H1 (cell line): ENCODE data around the gene SPEN. TPM values are rescaled to one million over a fixed set of nuclear protein-coding genes. Genes with fewer than 3 reads are reported as not detected.
A peak's percentile ranks its signal among the peaks of the same experiment; 100 is the strongest.

Experiments
- CTCF ChIA-PET: fragments of 300-600 bp; sonication (Branson Sonifier 250); formaldehyde crosslinking; loops from one replicate; lab custom pipeline; 2021; ENCODE audit not compliant: partially characterized antibody; lab: Charles Lee
- POLR2A ChIA-PET: fragments of 300-600 bp; sonication (Branson Sonifier 250); formaldehyde crosslinking; loops from one replicate; lab custom pipeline; 2021; ENCODE audit warnings: inconsistent platforms; ENCODE audit not compliant: partially characterized antibody; lab: Charles Lee
- DNase-seq, 2 experiments: peaks; one replicate each; pipeline versions ENCODE4 v3.0.0 to v3.0.0-alpha.2; 2010 to 2022; ENCODE audit warnings: low spot score in 2 of 2, low read depth in 1 of 2, mixed read lengths in 1 of 2
- FAIRE-seq: peaks from 2 replicates; lab custom pipeline; 2011; peaks lifted over from hg19 to GRCh38; lab: Jason Lieb, UNC
- H2AFZ ChIP-seq: 2 replicates; pipeline ENCODE4 v1.8.1; 2012; ENCODE audit warnings: low read length, inconsistent platforms
- H2AK5ac ChIP-seq: 2 replicates; pipeline ENCODE4 v1.6.1; 2013; ENCODE audit warnings: low read depth, low read length
- H2BK120ac ChIP-seq: replicated peaks from 2 replicates; pipeline ENCODE3; 2013; ENCODE audit warnings: low read depth, low read length, inconsistent platforms
- H2BK12ac ChIP-seq: 2 replicates; pipeline ENCODE4 v1.6.1; 2013; ENCODE audit warnings: low read depth, low read length
- H2BK15ac ChIP-seq: 2 replicates; pipeline ENCODE4 v1.6.1; 2013; ENCODE audit warnings: low read length
- H2BK20ac ChIP-seq: 2 replicates; pipeline ENCODE4 v1.6.1; 2013; ENCODE audit warnings: low read length
- H2BK5ac ChIP-seq: 2 replicates; pipeline ENCODE4 v1.6.1; 2013; ENCODE audit warnings: low read depth, low read length
- H3K14ac ChIP-seq: 2 replicates; pipeline ENCODE4 v1.6.1; 2013; ENCODE audit warnings: inconsistent platforms; ENCODE audit not compliant: insufficient read length
- H3K18ac ChIP-seq: 2 replicates; pipeline ENCODE4 v1.6.1; 2013; ENCODE audit warnings: low read length; ENCODE audit errors: extremely low read depth
- H3K23ac ChIP-seq: 2 replicates; pipeline ENCODE4 v1.6.1; 2013; ENCODE audit warnings: inconsistent platforms; ENCODE audit not compliant: insufficient read length
- H3K23me2 ChIP-seq: 2 replicates; pipeline ENCODE4 v1.6.1; 2013; ENCODE audit warnings: low read depth, low read length
- H3K27ac ChIP-seq: 2 replicates; pipeline ENCODE4 v1.6.1; 2011; ENCODE audit warnings: low read depth, low read length, inconsistent platforms
- H3K27me3 ChIP-seq, 4 experiments: replicated peaks in 1 of 4; 1 replicate in 1 of 4; 2 replicates in 3 of 4; pipeline versions ENCODE4 v1.6.1 to v1.8.1; 2011 to 2013; ENCODE audit warnings: low read length in 3 of 4, mild to moderate bottlenecking in 3 of 4, inconsistent platforms in 2 of 4, mixed read lengths in 2 of 4, moderate library complexity in 1 of 4; ENCODE audit not compliant: control insufficient read depth in 3 of 4, insufficient read depth in 3 of 4; ENCODE audit errors: extremely low read depth in 1 of 4
- H3K36me3 ChIP-seq, 4 experiments: 2 replicates each; pipeline versions ENCODE4 v1.6.1 to v1.8.1; 2011 to 2013; ENCODE audit warnings: mild to moderate bottlenecking in 4 of 4, low read length in 3 of 4, moderate library complexity in 2 of 4, control low read depth in 1 of 4, inconsistent platforms in 1 of 4; ENCODE audit not compliant: insufficient read depth in 4 of 4, control insufficient read depth in 2 of 4
- H3K4ac ChIP-seq: replicated peaks from 2 replicates; pipeline ENCODE3; 2013; ENCODE audit warnings: low read length, low read depth, mixed read lengths, inconsistent platforms; ENCODE audit not compliant: insufficient read length
- H3K4me1 ChIP-seq, 4 experiments: replicated peaks in 1 of 4; 1 replicate in 1 of 4; 2 replicates in 3 of 4; pipeline versions ENCODE4 v1.6.1 to v1.8.1; 2011 to 2013; ENCODE audit warnings: low read length in 3 of 4, inconsistent platforms in 2 of 4, mixed read lengths in 1 of 4; ENCODE audit not compliant: insufficient read depth in 4 of 4, control insufficient read depth in 3 of 4
- H3K4me2 ChIP-seq, 2 experiments: 2 replicates each; pipeline versions ENCODE4 v1.6.1 to v1.8.1; 2011 to 2013; ENCODE audit warnings: low read depth in 2 of 2, low read length in 2 of 2, control low read depth in 1 of 2, inconsistent platforms in 1 of 2, mild to moderate bottlenecking in 1 of 2; ENCODE audit not compliant: insufficient read depth in 1 of 2
- H3K4me3 ChIP-seq, 4 experiments: fragments of 200-600, 300-600 bp in 1 of 4; sonication (generic), shearing (Covaris generic), sonication (Bioruptor Twin) in 1 of 4; 2 replicates each; pipeline versions ENCODE4 v1.5.1 to v1.8.1; 2011 to 2016; ENCODE audit warnings: low read length in 4 of 4, low read depth in 3 of 4, control low read depth in 2 of 4, inconsistent platforms in 2 of 4, mild to moderate bottlenecking in 2 of 4, mixed read lengths in 1 of 4, moderate library complexity in 1 of 4; ENCODE audit not compliant: insufficient read depth in 2 of 4; ENCODE audit errors: extremely low read depth in 1 of 4
- H3K56ac ChIP-seq: replicated peaks from 2 replicates; pipeline ENCODE3; 2013; ENCODE audit warnings: low read depth, mild to moderate bottlenecking, mixed read lengths, low read length, inconsistent platforms; ENCODE audit not compliant: insufficient read length
- H3K79me1 ChIP-seq: 2 replicates; pipeline ENCODE4 v1.6.1; 2013; ENCODE audit warnings: low read depth, low read length, control low read depth
- H3K79me2 ChIP-seq, 2 experiments: 2 replicates each; pipeline versions ENCODE4 v1.6.1 to v1.8.1; 2012 to 2013; ENCODE audit warnings: low read length in 2 of 2, mild to moderate bottlenecking in 2 of 2, inconsistent platforms in 1 of 2; ENCODE audit not compliant: insufficient read depth in 2 of 2, control insufficient read depth in 1 of 2
- H3K9ac ChIP-seq, 4 experiments: replicated peaks in 1 of 4; 1 replicate in 1 of 4; 2 replicates in 3 of 4; pipeline versions ENCODE4 v1.6.1 to v1.8.1; 2011 to 2013; ENCODE audit warnings: low read depth in 3 of 4, low read length in 3 of 4, control low read depth in 2 of 4, mild to moderate bottlenecking in 2 of 4, moderate library complexity in 2 of 4, inconsistent platforms in 1 of 4; ENCODE audit errors: extremely low read depth in 1 of 4
- H3K9me3 ChIP-seq, 2 experiments: 2 replicates each; pipeline versions ENCODE4 v1.6.1 to v1.8.1; 2012 to 2013; ENCODE audit warnings: mild to moderate bottlenecking in 2 of 2, moderate library complexity in 2 of 2, control low read depth in 1 of 2, inconsistent platforms in 1 of 2, low read depth in 1 of 2, low read length in 1 of 2, mixed read lengths in 1 of 2; ENCODE audit not compliant: insufficient read depth in 2 of 2
- H4K20me1 ChIP-seq, 2 experiments: replicated peaks in 1 of 2; 2 replicates each; pipeline versions ENCODE3 to v1.8.1; 2011 to 2013; ENCODE audit warnings: inconsistent platforms in 2 of 2, low read length in 2 of 2, mild to moderate bottlenecking in 1 of 2; ENCODE audit not compliant: insufficient read depth in 2 of 2, control insufficient read depth in 1 of 2
- H4K5ac ChIP-seq: 2 replicates; pipeline ENCODE4 v1.6.1; 2013; ENCODE audit warnings: low read length, low read depth, mixed read lengths, inconsistent platforms; ENCODE audit not compliant: insufficient read length
- H4K8ac ChIP-seq: 2 replicates; pipeline ENCODE4 v1.8.0; 2013; ENCODE audit warnings: mild to moderate bottlenecking, moderate library complexity, low read length, inconsistent platforms; ENCODE audit not compliant: insufficient read depth; ENCODE audit errors: extremely low read depth
- H4K91ac ChIP-seq: replicated peaks from 2 replicates; pipeline ENCODE3; 2013; ENCODE audit warnings: low read length, mixed read lengths, inconsistent platforms; ENCODE audit not compliant: insufficient read length
- BCL11A ChIP-seq, 2 experiments: IDR thresholded peaks; one replicate each; pipeline ENCODE4 v1.6.1; 2011; ENCODE audit warnings: low read depth in 2 of 2, low read length in 2 of 2, mild to moderate bottlenecking in 2 of 2
- CBX5 ChIP-seq: fragments of 300-800, 300-1000 bp; sonication (generic); IDR thresholded peaks from 2 replicates; pipeline ENCODE4 v1.7.1; 2016; ENCODE audit warnings: antibody characterized with exemption, low read length, low read depth
- CEBPB ChIP-seq: IDR thresholded peaks from 2 replicates; pipeline ENCODE4 v1.6.1; 2012; ENCODE audit warnings: low read depth, low read length
- CREB1 ChIP-seq: IDR thresholded peaks from 2 replicates; pipeline ENCODE4 v1.6.1; 2012; ENCODE audit warnings: inconsistent platforms
- HDAC6 ChIP-seq: IDR thresholded peaks from one replicate; pipeline ENCODE4 v1.7.1; 2012; ENCODE audit warnings: low read depth, mild to moderate bottlenecking, inconsistent platforms, low read length, moderate library complexity
- RBBP5 ChIP-seq: IDR thresholded peaks from 2 replicates; pipeline ENCODE4 v1.7.1; 2012; ENCODE audit warnings: low read depth, mild to moderate bottlenecking, inconsistent platforms, low read length, moderate library complexity, borderline replicate concordance
- SIRT6 ChIP-seq: IDR thresholded peaks from one replicate; pipeline ENCODE4 v1.7.1; 2012; ENCODE audit warnings: low read length, inconsistent platforms
- SP2 ChIP-seq: IDR thresholded peaks from 2 replicates; pipeline ENCODE4 v1.6.1; 2012; ENCODE audit warnings: mild to moderate bottlenecking, low read length, inconsistent platforms
- TAF7 ChIP-seq: optimal IDR thresholded peaks from 2 replicates; pipeline ENCODE3; 2011; ENCODE audit warnings: low read depth, mild to moderate bottlenecking, inconsistent platforms, low read length, moderate library complexity, borderline replicate concordance
- TCF12 ChIP-seq: IDR thresholded peaks from 2 replicates; pipeline ENCODE4 v1.6.1; 2011; ENCODE audit warnings: low read depth, mild to moderate bottlenecking, low read length
- ZNF274 ChIP-seq: IDR thresholded peaks from 2 replicates; pipeline ENCODE4 v1.7.0; 2012; ENCODE audit warnings: low read length, borderline replicate concordance; ENCODE audit errors: extremely low read depth
- WGBS, 2 experiments: shearing (Covaris generic) in 1 of 2; methylation state at CpG; one replicate each; pipeline versions ENCODE4 v1.1.6 to v1.1.7; 2013 to 2015; ENCODE audit warnings: low lambda C conversion rate in 2 of 2, mixed read lengths in 2 of 2, inconsistent platforms in 1 of 2, low coverage in 1 of 2, missing lambda C conversion rate in 1 of 2; ENCODE audit not compliant: insufficient replicate concordance in 2 of 2, insufficient coverage in 1 of 2, insufficient read length in 1 of 2; ENCODE audit errors: extremely low coverage in 1 of 2, missing lambda C conversion rate in 1 of 2; 5-methylcytosine and 5-hydroxymethylcytosine counted together
- polyA plus RNA-seq, 7 experiments: library from polyadenylated mRNA; depleted of rRNA in 3 of 7; stranded (reverse) in 5 of 7; unstranded in 2 of 7; fragments of >200 nt in 5 of 7; fragments of 200-250 nt in 2 of 7; gene quantifications; 1 replicate in 5 of 7; 2 replicates in 1 of 7; 4 replicates in 1 of 7; pipeline versions ENCODE4 v1.2.1 to v1.2.3, GENCODE V29; 2011 to 2013; ENCODE audit warnings: missing spikeins in 2 of 7, mixed read lengths in 2 of 7
- total RNA-seq: library from RNA; stranded (reverse); fragmentation: NEBNext Ultra II Directional; extraction: Animal tissue kit (Norgen Biotek cat#: 25700); gene quantifications from 2 replicates; pipeline ENCODE4 v1.2.1, GENCODE V29; 2021
- TF ChIP-seq, protein P1 (sequence below): IDR thresholded peaks from 2 replicates; pipeline ENCODE4 v1.6.1; 2011; ENCODE audit warnings: low read depth, mild to moderate bottlenecking, low read length; ENCODE audit not compliant: insufficient read depth

Gene SPEN
- total and polyA plus RNA-seq, 2 of the 8 experiments (the other 6 are each of a cell fraction or from before 2014, with no cell fraction given) = 12.5 to 52.1 TPM

DNA sequence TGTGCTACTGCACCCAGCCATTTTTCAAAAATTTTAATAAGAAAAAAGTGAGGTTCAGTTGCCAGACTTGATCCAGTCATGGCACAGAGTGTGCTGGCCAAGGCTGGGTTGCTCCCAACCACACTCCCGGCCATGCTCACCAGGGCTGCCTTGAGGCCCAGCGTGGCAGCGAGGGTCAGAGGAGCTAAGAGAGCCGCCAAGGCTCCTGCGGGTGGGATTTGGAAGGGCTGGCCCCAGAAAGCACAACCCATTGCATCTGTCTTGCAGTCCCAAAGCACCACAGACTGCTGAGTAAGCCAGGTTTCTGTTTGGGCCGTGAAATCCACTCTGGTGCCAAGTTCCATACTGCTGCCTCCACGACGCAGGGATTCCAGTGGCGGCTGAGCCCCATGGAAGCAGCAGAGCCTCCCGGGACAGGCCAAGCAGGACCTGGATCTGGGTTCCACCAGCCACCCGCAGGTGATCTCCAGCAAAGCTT lies 105.8 kb downstream of the SPEN start:
- H3K14ac ChIP-seq = no peak overlapping the region
- H2BK12ac ChIP-seq = no peak overlapping the region; the same call in 1 of the 2 replicates
- FAIRE-seq (no peak), DNase-seq (no peak)
- H3K79me1 ChIP-seq = peaks cover 5% of the 10 kb centered on the region; the same call in 1 of the 2 replicates
- no peaks in the 10 kb centered on the region for H3K79me2 ChIP-seq
- no peak overlapping the region for H2BK15ac ChIP-seq
- no peak overlapping the region for H2AFZ ChIP-seq
- CTCF ChIA-PET = interaction anchor here (0.7 to 2.4 kb wide), 8 partner anchors 8 to 161 kb away, joined by 3 to 7 read pairs (median 3); no protein-coding TSS in a partner anchor
- no peak overlapping the region for H2BK120ac ChIP-seq
- 0 out of 2 replicates have a peak overlapping the region, but pooled peaks have one; percentile 38 for H2BK5ac ChIP-seq
- peaks cover 2 to 13% of the 10 kb centered on the region in 2 experiments for H4K20me1 ChIP-seq
- H3K23me2 ChIP-seq = no peaks in the 10 kb centered on the region
- POLR2A ChIA-PET = interaction anchor here (1.1 to 1.3 kb wide), 2 partner anchors 23 to 117 kb away, joined by 3 to 4 read pairs; partner anchors contain the start of gene ZBTB17
- 0 out of 2 replicates have a peak overlapping the region, but pooled peaks have one; percentile 27 for H3K18ac ChIP-seq
- H3K23ac ChIP-seq = no peak overlapping the region
- peaks cover 10 to 32% (median 21%) of the 10 kb centered on the region in 4 experiments for H3K4me1 ChIP-seq
- H4K8ac ChIP-seq = 0 out of 2 replicates have a peak overlapping the region, but pooled peaks have one; percentile 51
- H3K9ac ChIP-seq = no peak overlapping the region
- no peak overlapping the region for H3K4me2 ChIP-seq
- H3K4ac ChIP-seq = no peak overlapping the region
- no peak overlapping the region for H3K27ac ChIP-seq
- no peak overlapping the region for H4K5ac ChIP-seq
- no peak overlapping the region for H3K4me3 ChIP-seq
- peak overlapping the region; percentile 26 for H4K91ac ChIP-seq
- no peaks in the 10 kb centered on the region for H3K27me3 ChIP-seq
- no peak overlapping the region for H2AK5ac ChIP-seq
- WGBS, 2 experiments = 87% methylated on average over 11 of the region's 11 CpGs; no CpG with 5 or more reads in 1 of the 2 experiments
- no peak overlapping the region for H3K56ac ChIP-seq
- no peaks in the 10 kb centered on the region for H3K36me3 ChIP-seq
- H2BK20ac ChIP-seq = no peak overlapping the region
- H3K9me3 ChIP-seq = no peaks in the 10 kb centered on the region
- TF ChIP-seq CREB1 (no peak), TCF12 (no peak), TAF7 (no peak), HDAC6 (no peak), ZNF274 (no peak), CEBPB (no peak), SP2 (no peak), RBBP5 (no peak), CBX5 (no peak), BCL11A (IDR thresholded peaks at IDR 0.05; ENCODE audit: low read depth in 2 of 2, low read length in 2 of 2) (no peak), SIRT6 (no peak)
- TF ChIP-seq, protein P1, sequence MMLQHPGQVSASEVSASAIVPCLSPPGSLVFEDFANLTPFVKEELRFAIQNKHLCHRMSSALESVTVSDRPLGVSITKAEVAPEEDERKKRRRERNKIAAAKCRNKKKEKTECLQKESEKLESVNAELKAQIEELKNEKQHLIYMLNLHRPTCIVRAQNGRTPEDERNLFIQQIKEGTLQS = no peak
